Stomach (tissue), 9 donors: ENCODE data around the gene FADS3. TPM values are rescaled to one million over a fixed set of nuclear protein-coding genes. Genes with fewer than 3 reads are reported as not detected.

ENCODE experiments used
- DNase-seq, 2 donors: peaks; one replicate each; pipeline versions ENCODE4 v3.0.0 to v3.0.0-alpha.2; 2013 to 2019
- H3K27ac ChIP-seq, 5 donors: fragments of 200-600 bp in 4 of 5; sonication (generic) in 4 of 5; one replicate each; pipeline ENCODE4 v1.5.1; 2013 to 2019; ENCODE audit warnings: mild to moderate bottlenecking in 1 of 5, moderate library complexity in 1 of 5
- H3K27me3 ChIP-seq, 3 donors: fragments of 200-600 bp; sonication (generic); one replicate each; pipeline ENCODE4 v1.5.1; 2017 to 2019; ENCODE audit warnings: mixed run types in 1 of 3
- H3K36me3 ChIP-seq, 4 donors: fragments of 200-600 bp; sonication (generic); 1 replicate in 3 of 4; 2 replicates in 1 of 4; pipeline ENCODE4 v1.5.1; 2016 to 2019
- H3K4me1 ChIP-seq, 4 donors: fragments of 200-600 bp; sonication (generic); one replicate each; pipeline ENCODE4 v1.5.1; 2016 to 2019
- H3K4me3 ChIP-seq, 4 donors: fragments of 200-600 bp; sonication (generic) in 3 of 4; one replicate each; pipeline ENCODE4 v1.5.1; 2016 to 2019; ENCODE audit warnings: mild to moderate bottlenecking in 1 of 4
- H3K9me3 ChIP-seq, 4 donors: fragments of 200-600 bp; sonication (generic); one replicate each; pipeline ENCODE4 v1.5.1; 2016 to 2019
- CTCF ChIP-seq, 7 experiments: fragments of 450-650 bp in 4 of 7; fragments of 200-600 bp in 3 of 7; sonication (generic) in 3 of 7; IDR thresholded peaks; one replicate each; pipeline ENCODE4 v1.5.1; 2016 to 2019; ENCODE audit warnings: antibody characterized with exemption in 7 of 7, control low read depth in 2 of 7, mild to moderate bottlenecking in 1 of 7
- EP300 ChIP-seq: sonication (generic); formaldehyde crosslinking; IDR thresholded peaks from one replicate; pipeline ENCODE4 v1.6.1; 2017; ENCODE audit warnings: antibody characterized with exemption
- POLR2A ChIP-seq, 4 donors: fragments of 450-650 bp; IDR thresholded peaks; one replicate each; pipeline ENCODE4 v1.6.1; 2016; ENCODE audit warnings: antibody characterized with exemption in 4 of 4, control low read depth in 2 of 4, mild to moderate bottlenecking in 1 of 4, moderate library complexity in 1 of 4
- POLR2AphosphoS5 ChIP-seq, 3 donors: sonication (generic); formaldehyde crosslinking; IDR thresholded peaks; one replicate each; pipeline ENCODE4 v1.6.1; 2016; ENCODE audit warnings: antibody characterized with exemption in 3 of 3
- WGBS, 5 donors: extraction: QIAGEN DNeasy Blood & Tissue Kit in 3 of 5; methylation state at CpG; one replicate each; pipeline versions ENCODE4 v1.1.5 to v1.1.7; 2013 to 2018; 5-methylcytosine and 5-hydroxymethylcytosine counted together
- intact Hi-C: fragments of 100-400 bp; cut with DNase I; formaldehyde crosslinking; loops from one replicate; pipeline ENCODE4 v1.15.1; 2023; ENCODE audit warnings: low total_unique reads
- polyA plus RNA-seq, 3 donors: library from polyadenylated mRNA; stranded (reverse); fragments of 200-250 nt; gene quantifications; one replicate each; pipeline ENCODE4 v1.2.3, GENCODE V29; 2013
- total RNA-seq, 5 donors: library from RNA; depleted of rRNA; stranded (reverse); fragments of >200 nt; gene quantifications; one replicate each; pipeline versions ENCODE4 v1.1.0 to v1.2.3, GENCODE V29; 2014 to 2016
- donor health status: healthy with polysubstance abuse.
- donor health status: Bipolar disorder and iron deficiency.
- donor health status: healthy.

The FADS3 gene
- total and polyA plus RNA-seq, 8 donors = 2.6 to 140 (median 17.5) TPM

- intact Hi-C loops = no loop called here
- 41 to 54% (median 51%) methylated on average over 7 of the region's 7 CpGs for WGBS, 5 donors
- peak in 1 of 2 donors; percentile 62 for DNase-seq
- H3K27me3 ChIP-seq = peaks cover 0 to 17% (median 5%) of the 10 kb centered on the region in 3 donors
- TF ChIP-seq POLR2A (IDR thresholded peaks at IDR 0.05) = no peak
- no peaks in the 10 kb centered on the region for H3K9me3 ChIP-seq
- no peak overlapping the region for H3K4me3 ChIP-seq
- H3K27ac ChIP-seq = no peak overlapping the region
- peaks cover 18 to 81% (median 25%) of the 10 kb centered on the region in 4 donors for H3K4me1 ChIP-seq
- peaks cover 0 to 4% (median 0%) of the 10 kb centered on the region in 4 donors for H3K36me3 ChIP-seq
These were observed 58.6 kb downstream of the FADS3 start for GRCh38 chr11:61832754-61833153.

GRCh38 chr11:61832207-61832606 is 59.1 kb downstream of the FADS3 start:
- no peak overlapping the region for H3K4me3 ChIP-seq
- TF ChIP-seq CTCF (IDR thresholded peaks at IDR 0.05) = no peak
- TF ChIP-seq EP300 = no peak
- TF ChIP-seq POLR2AphosphoS5 (IDR thresholded peaks at IDR 0.05) = no peak
- no peak for TF ChIP-seq POLR2A (IDR thresholded peaks at IDR 0.05)
- H3K36me3 ChIP-seq = no peaks in the 10 kb centered on the region
- no peaks in the 10 kb centered on the region for H3K9me3 ChIP-seq
- peak overlapping the region in 2 of 5 donors; percentile 82 to 85 for H3K27ac ChIP-seq
- intact Hi-C loops = no loop called here
- H3K4me1 ChIP-seq = peaks cover 21 to 83% (median 30%) of the 10 kb centered on the region in 4 donors
- H3K27me3 ChIP-seq = peaks cover 0 to 22% (median 5%) of the 10 kb centered on the region in 3 donors
- 81 to 96% (median 92%) methylated on average over 3 to 4 of the region's 4 CpGs for WGBS, 5 donors
- no peak for DNase-seq

GRCh38 chr11:61830237-61831105 is 60.9 kb downstream of the FADS3 start:
- no peak for DNase-seq
- TF ChIP-seq POLR2A (IDR thresholded peaks at IDR 0.05) (no peak), POLR2AphosphoS5 (IDR thresholded peaks at IDR 0.05) (peak in 1 of 3 donors; percentile 34), EP300 (no peak), CTCF (IDR thresholded peaks at IDR 0.05) (no peak)
- H3K4me1 ChIP-seq = peaks cover 21 to 83% (median 33%) of the 10 kb centered on the region in 4 donors
- WGBS, 5 donors = 45 to 59% (median 48%) methylated on average over 8 of the region's 8 CpGs
- H3K36me3 ChIP-seq = no peaks in the 10 kb centered on the region
- H3K9me3 ChIP-seq = no peaks in the 10 kb centered on the region
- peaks cover 0 to 28% (median 5%) of the 10 kb centered on the region in 3 donors for H3K27me3 ChIP-seq
- peak overlapping the region in 4 of 5 donors; percentile 50 to 85 (median 76) for H3K27ac ChIP-seq
- intact Hi-C loops = no loop called here
- H3K4me3 ChIP-seq = peak overlapping the region in 1 of 4 donors; percentile 70

GRCh38 chr11:61829806-61830205 is 61.5 kb downstream of the FADS3 start:
- peaks cover 16 to 76% (median 33%) of the 10 kb centered on the region in 4 donors for H3K4me1 ChIP-seq
- intact Hi-C loops = no loop called here
- H3K27me3 ChIP-seq = peaks cover 0 to 28% (median 5%) of the 10 kb centered on the region in 3 donors
- H3K9me3 ChIP-seq = no peaks in the 10 kb centered on the region
- H3K27ac ChIP-seq = peak overlapping the region; percentile 8 to 85 (median 69)
- 70 to 76% (median 73%) methylated on average over 4 of the region's 4 CpGs for WGBS, 5 donors
- H3K36me3 ChIP-seq = no peaks in the 10 kb centered on the region
- TF ChIP-seq POLR2A (IDR thresholded peaks at IDR 0.05) (no peak), CTCF (IDR thresholded peaks at IDR 0.05) (no peak), POLR2AphosphoS5 (IDR thresholded peaks at IDR 0.05) (no peak), EP300 (no peak)
- H3K4me3 ChIP-seq = peak overlapping the region in 1 of 4 donors; percentile 70
- no peak for DNase-seq
